ENCODE results near the gene BCDIN3D.

The BCDIN3D gene

DNA sequence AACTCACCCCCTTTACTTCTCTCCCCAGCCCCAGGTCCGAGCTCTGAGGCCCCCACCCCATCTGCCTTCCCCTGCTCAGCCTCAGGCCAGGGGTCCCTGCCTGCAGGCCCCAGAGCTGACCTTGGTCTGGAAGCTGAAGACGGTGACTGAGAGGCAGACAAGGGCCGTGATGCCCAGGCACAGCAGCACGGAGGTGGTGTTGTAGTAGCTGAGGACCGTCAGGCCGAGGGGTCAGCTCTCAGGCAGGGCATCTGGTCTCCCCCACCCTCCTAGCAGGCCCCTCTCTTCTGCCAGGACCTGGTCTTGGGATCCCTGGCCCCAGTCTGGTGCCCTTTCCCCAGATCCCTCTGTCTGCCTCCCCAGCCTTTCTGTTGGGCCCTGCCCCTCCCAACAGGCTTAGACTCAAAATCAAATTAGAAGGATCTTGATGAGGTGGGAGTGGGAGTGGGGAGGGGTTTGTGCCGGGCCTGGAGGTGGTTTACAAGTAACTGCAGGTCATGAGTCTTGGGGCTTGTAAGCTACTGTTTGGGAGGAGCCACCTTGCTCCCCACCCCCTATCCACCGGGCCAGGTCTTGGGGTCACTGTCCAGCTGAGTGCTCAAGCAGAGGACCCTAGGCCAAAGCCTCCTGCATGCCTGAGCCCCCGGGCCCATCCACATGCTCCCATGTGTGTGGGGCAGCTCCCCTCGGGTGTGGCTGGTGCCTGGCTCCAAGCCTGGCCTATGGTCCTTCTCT lies 46.6 kb upstream of the BCDIN3D start:
- TF ChIP-seq, protein P1, sequence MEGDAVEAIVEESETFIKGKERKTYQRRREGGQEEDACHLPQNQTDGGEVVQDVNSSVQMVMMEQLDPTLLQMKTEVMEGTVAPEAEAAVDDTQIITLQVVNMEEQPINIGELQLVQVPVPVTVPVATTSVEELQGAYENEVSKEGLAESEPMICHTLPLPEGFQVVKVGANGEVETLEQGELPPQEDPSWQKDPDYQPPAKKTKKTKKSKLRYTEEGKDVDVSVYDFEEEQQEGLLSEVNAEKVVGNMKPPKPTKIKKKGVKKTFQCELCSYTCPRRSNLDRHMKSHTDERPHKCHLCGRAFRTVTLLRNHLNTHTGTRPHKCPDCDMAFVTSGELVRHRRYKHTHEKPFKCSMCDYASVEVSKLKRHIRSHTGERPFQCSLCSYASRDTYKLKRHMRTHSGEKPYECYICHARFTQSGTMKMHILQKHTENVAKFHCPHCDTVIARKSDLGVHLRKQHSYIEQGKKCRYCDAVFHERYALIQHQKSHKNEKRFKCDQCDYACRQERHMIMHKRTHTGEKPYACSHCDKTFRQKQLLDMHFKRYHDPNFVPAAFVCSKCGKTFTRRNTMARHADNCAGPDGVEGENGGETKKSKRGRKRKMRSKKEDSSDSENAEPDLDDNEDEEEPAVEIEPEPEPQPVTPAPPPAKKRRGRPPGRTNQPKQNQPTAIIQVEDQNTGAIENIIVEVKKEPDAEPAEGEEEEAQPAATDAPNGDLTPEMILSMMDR (IDR thresholded peaks at IDR 0.05; ENCODE audit: insufficient read depth, low read length, missing control alignments): no peak
- H3K4me3 ChIP-seq (ENCODE audit: low read depth, low read length): no peak overlapping the region
- ChIA-PET CTCF (interaction anchor here (0.7 to 1.8 kb wide), 3 partner anchors 17 to 77 kb away, joined by 3 to 5 read pairs (median 3); no protein-coding TSS in a partner anchor), POLR2A (no interaction called here)
- no peak for DNase-seq (ENCODE audit: low read depth, low spot score)

DNA sequence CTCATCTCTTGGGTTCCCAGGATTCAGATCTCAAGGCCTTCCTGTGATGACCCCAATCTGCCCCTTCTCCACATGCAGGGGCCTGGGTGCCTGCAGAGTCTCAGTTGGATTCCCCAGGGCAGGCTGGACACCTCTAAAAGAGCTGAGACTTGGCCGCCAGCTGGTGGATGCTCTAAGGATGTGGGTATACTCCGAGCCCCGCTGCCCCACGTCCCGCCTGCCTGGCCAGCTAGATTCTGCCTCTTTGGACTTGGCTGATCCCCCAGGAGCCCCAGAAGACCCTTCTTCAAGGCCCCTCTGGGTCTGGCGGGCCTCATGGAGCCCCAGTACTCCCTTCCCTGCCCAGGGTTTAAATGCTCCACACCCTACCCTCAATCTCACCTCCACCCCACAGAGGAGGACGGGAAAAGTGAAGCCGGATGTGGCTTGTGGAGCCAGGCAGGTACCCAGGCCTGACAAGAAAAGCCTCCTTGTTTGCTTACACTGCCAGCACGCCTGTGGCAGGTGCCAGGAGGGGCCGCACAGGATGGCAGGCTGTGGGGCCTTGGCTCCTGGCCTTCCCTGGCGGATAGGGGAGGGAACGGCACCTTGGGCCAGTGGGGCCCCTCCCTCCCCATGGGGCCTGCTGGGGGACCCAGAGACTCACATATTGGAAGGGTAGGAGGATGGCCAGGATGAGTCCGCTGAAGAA lies 45.7 kb upstream of the BCDIN3D start:
- TF ChIP-seq, protein P1 (IDR thresholded peaks at IDR 0.05; ENCODE audit: insufficient read depth, low read length, missing control alignments): no peak
- ChIA-PET CTCF (interaction anchor here (0.9 to 1.8 kb wide), 2 partner anchors 18 to 57 kb away, joined by 3 to 5 read pairs; no protein-coding TSS in a partner anchor), POLR2A (no interaction called here)
- H3K4me3 ChIP-seq (ENCODE audit: low read depth, low read length): no peak overlapping the region
- DNase-seq (ENCODE audit: low read depth, low spot score): no peak

DNA sequence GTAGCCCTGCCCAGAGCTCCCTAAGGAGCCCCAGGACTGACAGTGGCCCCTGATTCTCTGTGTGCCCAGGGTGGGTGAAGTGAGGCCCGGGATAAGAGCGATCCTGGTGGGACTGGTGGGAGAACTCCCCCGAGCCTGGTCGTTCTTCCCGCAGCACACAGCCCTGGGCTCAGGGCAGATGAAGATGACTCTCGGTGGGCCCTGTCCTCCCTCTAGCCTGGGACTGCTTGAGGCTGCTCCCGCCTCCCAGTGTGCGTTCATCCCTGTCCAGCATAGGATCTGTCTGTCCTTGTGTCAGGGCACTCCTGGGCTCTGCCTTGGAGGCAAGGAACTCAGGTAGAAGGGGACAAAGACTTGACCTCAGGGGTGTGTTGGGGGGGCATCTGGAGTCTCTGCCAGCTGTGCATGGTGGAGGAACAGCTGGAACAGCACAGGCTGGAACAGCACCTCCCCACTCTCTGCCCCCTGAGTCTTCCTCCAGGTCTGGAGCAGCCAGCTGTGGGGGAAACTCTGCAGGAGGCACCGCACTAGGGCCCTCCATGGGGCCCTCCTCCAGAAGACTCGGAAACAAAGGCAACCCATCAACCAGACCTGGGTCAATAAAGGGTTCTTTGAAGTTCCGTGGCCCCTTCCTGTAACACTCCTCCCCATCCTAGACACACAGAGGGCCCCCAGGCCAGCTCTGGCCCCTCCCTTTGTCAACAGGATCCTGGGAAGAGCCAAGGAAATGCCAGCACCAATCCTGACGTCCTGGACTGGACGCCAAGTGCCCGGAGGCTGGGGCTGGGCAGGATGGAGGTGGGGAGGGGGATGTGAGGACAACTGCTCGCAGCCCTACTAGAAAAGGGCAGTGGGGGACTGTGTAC lies 44.9 kb upstream of the BCDIN3D start:
- no peak overlapping the region for H3K4me3 ChIP-seq (ENCODE audit: low read depth, low read length)
- TF ChIP-seq, protein P1 (IDR thresholded peaks at IDR 0.05; ENCODE audit: insufficient read depth, low read length, missing control alignments): no peak
- ChIA-PET CTCF (interaction anchor here (0.9 to 1.2 kb wide), 2 partner anchors 15 to 58 kb away, joined by 3 to 4 read pairs; no protein-coding TSS in a partner anchor), POLR2A (no interaction called here)
- no peak for DNase-seq (ENCODE audit: low read depth, low spot score)

DNA sequence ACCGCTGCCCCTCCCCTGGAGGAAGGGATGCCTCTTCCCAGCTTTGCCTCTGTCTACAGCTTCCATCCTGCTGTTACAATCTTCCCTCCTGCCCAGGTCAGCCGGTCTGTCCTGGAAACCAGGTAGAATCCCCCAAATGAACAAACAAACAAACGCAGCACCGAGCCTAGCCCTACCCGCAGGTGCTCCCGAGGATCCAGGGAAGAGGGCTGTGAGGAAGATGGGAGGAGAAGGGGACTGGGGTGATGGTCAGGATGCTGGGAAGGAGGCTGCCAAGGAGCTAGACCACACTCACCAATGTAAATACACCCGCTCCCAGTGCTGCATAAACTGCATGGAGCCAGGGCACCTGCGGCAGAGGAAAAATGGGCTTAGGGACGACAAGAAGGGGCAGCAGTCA lies 44.2 kb upstream of the BCDIN3D start:
- no peak overlapping the region for H3K4me3 ChIP-seq (ENCODE audit: low read depth, low read length)
- TF ChIP-seq, protein P1 (IDR thresholded peaks at IDR 0.05; ENCODE audit: insufficient read depth, low read length, missing control alignments): no peak
- ChIA-PET CTCF (interaction anchor here (0.7 to 1.2 kb wide), 3 partner anchors 9 to 58 kb away, joined by 3 to 4 read pairs (median 3); no protein-coding TSS in a partner anchor), POLR2A (no interaction called here)
- no peak for DNase-seq (ENCODE audit: low read depth, low spot score)

DNA sequence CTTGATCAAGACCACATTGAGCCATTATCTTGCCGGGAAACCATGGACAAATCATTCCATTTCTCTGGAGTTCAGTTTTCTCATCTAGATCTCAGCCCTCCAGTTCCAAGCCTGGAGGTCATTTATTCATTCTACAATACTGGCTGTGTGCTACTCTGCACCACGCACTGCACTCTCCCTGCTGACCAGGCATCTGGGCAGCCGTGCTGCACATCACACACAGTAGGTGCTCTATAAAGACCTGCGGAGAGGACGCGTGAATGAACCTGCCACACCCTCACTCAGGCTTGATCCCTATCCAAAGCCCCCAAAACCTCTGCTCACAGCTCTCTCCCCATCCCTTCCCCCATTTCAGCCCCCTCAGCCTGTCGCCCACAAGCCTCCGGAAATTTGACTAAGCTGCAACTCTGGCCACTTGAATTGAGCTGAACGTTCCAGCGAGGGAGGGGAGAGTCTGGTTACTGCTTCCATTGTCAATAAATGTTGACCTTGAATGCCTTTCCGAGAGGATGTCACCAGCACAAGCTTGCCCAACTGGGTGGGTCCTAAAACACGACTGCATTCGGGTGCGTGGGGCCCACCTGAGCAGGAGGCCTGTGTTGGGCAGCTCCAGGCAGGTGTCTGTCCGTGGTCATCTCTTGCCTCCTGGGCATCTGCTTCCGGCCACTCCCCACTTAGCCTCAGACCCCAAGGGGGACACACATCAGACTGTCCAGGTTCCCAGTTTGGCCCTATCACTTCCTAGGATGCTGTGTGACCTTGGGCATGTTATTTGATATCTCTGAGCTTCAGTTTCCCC lies 43.0 kb upstream of the BCDIN3D start:
- POLR2A ChIA-PET: no interaction called here
- CTCF ChIA-PET: interaction anchor here (1.2 to 1.4 kb wide), 2 partner anchors 17 to 60 kb away, joined by 4 to 5 read pairs; no protein-coding TSS in a partner anchor
- TF ChIP-seq, protein P1 (IDR thresholded peaks at IDR 0.05; ENCODE audit: insufficient read depth, low read length, missing control alignments): no peak
- DNase-seq (ENCODE audit: low read depth, low spot score): no peak
- H3K4me3 ChIP-seq (ENCODE audit: low read depth, low read length): no peak overlapping the region

Measured in AG04449 (cell line).